SU-DHL-6 (cell line): ENCODE measurements around the gene PTBP3.

ENCODE experiments used
- H2AFZ ChIP-seq: fragments of 200-600 bp; sonication (generic); 2 replicates; pipeline ENCODE4 v1.6.1; 2014; ENCODE audit warnings: low read depth, mild to moderate bottlenecking, moderate library complexity, mixed read lengths, antibody characterized with exemption, low read length; ENCODE audit not compliant: severe bottlenecking
- H3F3A ChIP-seq: fragments of 200-600 bp; shearing (Covaris generic); 2 replicates; pipeline ENCODE4 v1.6.0; 2016; ENCODE audit warnings: antibody characterized with exemption, mild to moderate bottlenecking; ENCODE audit not compliant: insufficient read depth
- H3K27ac ChIP-seq: fragments of 200-600 bp; sonication (generic); 2 replicates; pipeline ENCODE4 v1.5.1; 2016; ENCODE audit warnings: low read depth, mild to moderate bottlenecking, low read length, moderate library complexity, mixed read lengths
- H3K27me3 ChIP-seq: fragments of 200-600 bp; sonication (generic), shearing (Covaris generic); 2 replicates; pipeline ENCODE4 v1.6.0; 2014; ENCODE audit warnings: mild to moderate bottlenecking, low read length
- H3K36me3 ChIP-seq: fragments of 200-600 bp; sonication (generic); 2 replicates; pipeline ENCODE4 v1.6.1; 2014; ENCODE audit warnings: mild to moderate bottlenecking, low read length, mixed read lengths
- H3K4me2 ChIP-seq: fragments of 300-600, 200-600 bp; shearing (Covaris generic), sonication (generic); 2 replicates; pipeline ENCODE4 v1.6.0; 2014; ENCODE audit warnings: low read length, low read depth, mild to moderate bottlenecking; ENCODE audit not compliant: poor library complexity, severe bottlenecking
- H3K4me3 ChIP-seq: fragments of 200-600 bp; sonication (generic); 2 replicates; pipeline ENCODE4 v1.5.1; 2014; ENCODE audit warnings: antibody characterized with exemption, low read length, mild to moderate bottlenecking, mixed read lengths; ENCODE audit not compliant: insufficient read depth, poor library complexity, severe bottlenecking
- H3K79me2 ChIP-seq: fragments of 200-600 bp; sonication (generic); 2 replicates; pipeline ENCODE4 v1.6.1; 2014; ENCODE audit warnings: mild to moderate bottlenecking, low read length, moderate library complexity; ENCODE audit not compliant: insufficient read depth
- H3K9ac ChIP-seq: fragments of 200-600 bp; sonication (generic); 2 replicates; pipeline ENCODE4 v1.7.0; 2014; ENCODE audit warnings: mild to moderate bottlenecking, low read length
- H3K9me2 ChIP-seq: fragments of 200-600 bp; sonication (generic); replicated peaks from 2 replicates; pipeline ENCODE4 v1.6.1; 2014; ENCODE audit warnings: low read length; ENCODE audit not compliant: insufficient read depth
- H3K9me3 ChIP-seq: fragments of 200-600 bp; sonication (generic); 2 replicates; pipeline ENCODE4 v1.6.1; 2014; ENCODE audit warnings: low read length, mixed read lengths; ENCODE audit not compliant: insufficient read depth
- H4K20me1 ChIP-seq: fragments of 200-600 bp; sonication (generic); 2 replicates; pipeline ENCODE4 v1.6.1; 2014; ENCODE audit warnings: low read depth, mild to moderate bottlenecking, antibody characterized with exemption, low read length, moderate library complexity, mixed read lengths
- EZH2phosphoT487 ChIP-seq: fragments of 200-600 bp; sonication (generic), shearing (Covaris generic); conservative IDR thresholded peaks from 2 replicates; pipeline ENCODE4 v1.6.1; 2018; ENCODE audit warnings: mild to moderate bottlenecking, antibody characterized with exemption, low read length, moderate library complexity, mixed read lengths
- TF ChIP-seq, protein P1 (sequence below): fragments of 200-600 bp; sonication (generic); IDR thresholded peaks from one replicate; pipeline ENCODE4 v1.5.1; 2017; ENCODE audit warnings: antibody characterized with exemption, mild to moderate bottlenecking, low read length, moderate library complexity; ENCODE audit not compliant: insufficient read depth, poor library complexity, severe bottlenecking

The PTBP3 gene, protein sequence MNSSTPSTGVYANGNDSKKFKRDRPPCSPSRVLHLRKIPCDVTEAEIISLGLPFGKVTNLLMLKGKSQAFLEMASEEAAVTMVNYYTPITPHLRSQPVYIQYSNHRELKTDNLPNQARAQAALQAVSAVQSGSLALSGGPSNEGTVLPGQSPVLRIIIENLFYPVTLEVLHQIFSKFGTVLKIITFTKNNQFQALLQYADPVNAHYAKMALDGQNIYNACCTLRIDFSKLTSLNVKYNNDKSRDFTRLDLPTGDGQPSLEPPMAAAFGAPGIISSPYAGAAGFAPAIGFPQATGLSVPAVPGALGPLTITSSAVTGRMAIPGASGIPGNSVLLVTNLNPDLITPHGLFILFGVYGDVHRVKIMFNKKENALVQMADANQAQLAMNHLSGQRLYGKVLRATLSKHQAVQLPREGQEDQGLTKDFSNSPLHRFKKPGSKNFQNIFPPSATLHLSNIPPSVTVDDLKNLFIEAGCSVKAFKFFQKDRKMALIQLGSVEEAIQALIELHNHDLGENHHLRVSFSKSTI

DNA sequence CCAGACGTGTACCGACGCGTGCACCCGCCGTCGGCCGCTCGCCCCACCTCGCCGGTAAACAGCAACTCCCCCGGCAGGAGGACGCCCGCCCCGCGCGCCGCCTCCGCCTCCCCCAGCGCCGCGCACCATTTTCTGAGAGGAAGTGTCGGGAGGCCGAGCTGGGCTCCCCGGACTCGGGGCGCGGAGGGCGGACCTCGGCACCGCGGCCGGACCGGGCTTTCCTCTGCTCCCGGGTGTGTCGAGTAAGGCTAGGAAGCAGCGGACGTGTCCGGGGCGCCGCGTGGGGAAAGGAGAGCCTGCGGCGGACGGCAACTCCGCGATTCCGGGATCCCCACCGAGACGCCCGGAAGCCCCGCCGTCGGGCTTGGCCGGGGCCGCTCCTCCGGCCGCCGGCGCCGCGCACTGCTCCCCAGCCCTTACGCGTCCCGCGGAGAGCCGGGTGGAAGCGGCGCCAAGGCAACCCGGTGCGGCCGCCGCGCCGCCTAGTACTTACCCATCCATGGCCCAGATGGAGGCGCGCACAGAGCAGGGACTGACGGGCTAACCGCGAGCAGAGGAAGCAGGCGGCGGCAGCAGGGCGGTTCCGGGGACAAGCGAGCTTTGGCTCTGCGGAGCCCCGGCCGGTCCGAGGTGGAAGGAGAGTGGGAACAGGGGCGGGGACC lies at the start of gene PTBP3:
PTBP3 (minus strand) TSS at position 643 of the 662 bp plus-strand sequence. CDS start 35,754 bp downstream, outside the sequence.
- TF ChIP-seq EZH2phosphoT487 = no peak
- TF ChIP-seq, protein P1, sequence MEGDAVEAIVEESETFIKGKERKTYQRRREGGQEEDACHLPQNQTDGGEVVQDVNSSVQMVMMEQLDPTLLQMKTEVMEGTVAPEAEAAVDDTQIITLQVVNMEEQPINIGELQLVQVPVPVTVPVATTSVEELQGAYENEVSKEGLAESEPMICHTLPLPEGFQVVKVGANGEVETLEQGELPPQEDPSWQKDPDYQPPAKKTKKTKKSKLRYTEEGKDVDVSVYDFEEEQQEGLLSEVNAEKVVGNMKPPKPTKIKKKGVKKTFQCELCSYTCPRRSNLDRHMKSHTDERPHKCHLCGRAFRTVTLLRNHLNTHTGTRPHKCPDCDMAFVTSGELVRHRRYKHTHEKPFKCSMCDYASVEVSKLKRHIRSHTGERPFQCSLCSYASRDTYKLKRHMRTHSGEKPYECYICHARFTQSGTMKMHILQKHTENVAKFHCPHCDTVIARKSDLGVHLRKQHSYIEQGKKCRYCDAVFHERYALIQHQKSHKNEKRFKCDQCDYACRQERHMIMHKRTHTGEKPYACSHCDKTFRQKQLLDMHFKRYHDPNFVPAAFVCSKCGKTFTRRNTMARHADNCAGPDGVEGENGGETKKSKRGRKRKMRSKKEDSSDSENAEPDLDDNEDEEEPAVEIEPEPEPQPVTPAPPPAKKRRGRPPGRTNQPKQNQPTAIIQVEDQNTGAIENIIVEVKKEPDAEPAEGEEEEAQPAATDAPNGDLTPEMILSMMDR = no peak
- no peaks in the 10 kb centered on the region for H3K9me2 ChIP-seq
- H3K9ac ChIP-seq = peak within 1 kb of the TSS; percentile 98
- peak within 1 kb of the TSS; percentile 99 for H2AFZ ChIP-seq
- no peaks in the 10 kb centered on the region for H3K9me3 ChIP-seq
- no peaks in the 10 kb centered on the region for H3K27me3 ChIP-seq
- peak within 1 kb of the TSS; percentile 97 for H3K4me2 ChIP-seq
- H3K79me2 ChIP-seq = peaks cover 47% of the 10 kb centered on the region
- H3F3A ChIP-seq = 0 out of 2 replicates have a peak, but pooled peaks cover 12% of the 10 kb centered on the region
- H3K4me3 ChIP-seq = peak within 1 kb of the TSS; percentile 95
- peaks cover 12% of the 10 kb centered on the region for H4K20me1 ChIP-seq
- peak within 1 kb of the TSS; percentile 85 for H3K27ac ChIP-seq
- H3K36me3 ChIP-seq = no peaks in the 10 kb centered on the region

DNA sequence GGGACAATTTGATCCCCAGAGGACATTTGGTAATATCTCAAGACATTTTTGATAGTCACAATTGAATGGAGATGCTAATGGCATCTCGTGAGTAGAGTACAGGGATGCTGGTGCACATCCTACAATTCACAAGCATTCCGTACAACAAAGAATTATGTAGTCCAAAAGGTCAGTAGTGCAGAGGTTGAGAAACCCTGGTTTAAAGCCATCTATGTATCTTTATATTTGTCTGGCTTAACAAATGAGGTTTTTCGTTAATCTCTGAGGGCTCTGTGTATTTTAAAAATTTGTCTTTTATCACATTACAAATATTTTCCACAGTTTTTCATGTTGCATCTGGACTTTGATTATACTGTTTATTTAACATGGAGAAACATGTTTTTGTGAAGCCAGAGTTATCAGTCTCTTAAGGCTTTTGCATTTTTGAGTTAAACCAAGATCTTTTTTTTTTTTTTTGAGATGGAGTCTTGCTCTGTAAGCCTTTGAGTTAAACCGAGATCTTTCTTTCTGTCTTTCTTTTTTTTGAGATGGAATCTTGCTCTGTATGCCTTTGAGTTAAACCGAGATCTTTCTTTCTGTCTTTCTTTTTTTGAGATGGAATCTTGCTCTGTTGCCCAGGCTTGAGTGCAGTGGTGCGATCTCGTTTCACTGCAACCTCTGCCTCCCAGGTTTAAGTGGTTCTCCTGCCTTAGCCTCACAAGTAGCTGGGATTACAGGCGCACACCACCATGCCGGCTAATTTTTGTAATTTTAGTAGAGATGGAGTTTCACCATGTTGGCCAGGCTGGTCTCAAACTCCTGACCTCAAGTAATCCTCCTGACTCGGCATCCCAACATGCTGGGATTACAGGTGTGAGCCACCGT lies 49.3 kb upstream of the PTBP3 start:
- H4K20me1 ChIP-seq = no peaks in the 10 kb centered on the region
- peaks cover 5% of the 10 kb centered on the region; the same call in 1 of the 2 replicates for H3K79me2 ChIP-seq
- H3K4me3 ChIP-seq = no peak overlapping the region
- no peaks in the 10 kb centered on the region for H3K9me2 ChIP-seq
- H3K36me3 ChIP-seq = no peaks in the 10 kb centered on the region
- H3F3A ChIP-seq = peaks cover 5% of the 10 kb centered on the region
- no peak overlapping the region for H3K27ac ChIP-seq
- no peak for TF ChIP-seq EZH2phosphoT487
- TF ChIP-seq, protein P1 = no peak
- H3K9ac ChIP-seq = no peak overlapping the region
- no peak overlapping the region for H2AFZ ChIP-seq
- no peaks in the 10 kb centered on the region for H3K27me3 ChIP-seq
- no peaks in the 10 kb centered on the region for H3K9me3 ChIP-seq
- no peak overlapping the region for H3K4me2 ChIP-seq

DNA sequence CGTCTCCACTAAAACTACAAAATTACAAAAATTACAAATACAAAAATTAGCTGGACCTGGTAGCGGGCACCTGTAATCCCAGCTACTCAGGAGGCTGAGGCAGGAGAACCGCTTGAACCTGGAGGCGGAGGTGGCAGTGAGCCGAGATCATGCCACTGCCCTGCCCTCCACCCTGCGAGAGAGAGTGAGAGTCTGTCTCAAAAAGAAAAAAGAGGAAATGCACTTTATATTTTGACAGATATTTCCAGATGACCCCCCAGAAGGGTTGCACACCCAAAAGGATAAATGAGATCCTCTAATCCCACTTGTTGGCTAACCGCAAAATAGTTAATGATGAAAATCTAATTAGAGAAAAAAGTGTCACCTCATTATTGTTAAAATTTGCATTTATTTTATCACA lies 48.6 kb upstream of the PTBP3 start:
- Histone ChIP-seq H3K79me2 (peaks cover 5% of the 10 kb centered on the region; the same call in 1 of the 2 replicates), H3K27ac (no peak overlapping the region), H3K4me3 (no peak overlapping the region), H3K27me3 (no peaks in the 10 kb centered on the region), H3F3A (peaks cover 5% of the 10 kb centered on the region), H3K9ac (no peak overlapping the region), H4K20me1 (no peaks in the 10 kb centered on the region), H2AFZ (no peak overlapping the region), H3K9me2 (no peaks in the 10 kb centered on the region), H3K9me3 (no peaks in the 10 kb centered on the region), H3K36me3 (no peaks in the 10 kb centered on the region), H3K4me2 (no peak overlapping the region)
- TF ChIP-seq EZH2phosphoT487 = no peak
- TF ChIP-seq, protein P1 = no peak
